ENCODE data around the gene MTG1. TPM values are rescaled to one million over a fixed set of nuclear protein-coding genes. Genes with fewer than 3 reads are reported as not detected.

The MTG1 gene
- total RNA-seq, 1 donor from 2014 or later: 65.2 TPM

- Mint-ChIP-seq H3K27me3 (ENCODE audit: unreplicated experiment) (no peaks in the 10 kb centered on the region), H3K9me3 (ENCODE audit: unreplicated experiment) (peaks cover 12% of the 10 kb centered on the region), H3K4me1 (ENCODE audit: unreplicated experiment) (no peaks in the 10 kb centered on the region), H3K27ac (ENCODE audit: unreplicated experiment) (no peak within 1 kb of the TSS), H3K36me3 (ENCODE audit: unreplicated experiment) (peaks cover 3% of the 10 kb centered on the region), H3K4me3 (ENCODE audit: unreplicated experiment) (no peak within 1 kb of the TSS)
- TF ChIP-seq, protein P1, sequence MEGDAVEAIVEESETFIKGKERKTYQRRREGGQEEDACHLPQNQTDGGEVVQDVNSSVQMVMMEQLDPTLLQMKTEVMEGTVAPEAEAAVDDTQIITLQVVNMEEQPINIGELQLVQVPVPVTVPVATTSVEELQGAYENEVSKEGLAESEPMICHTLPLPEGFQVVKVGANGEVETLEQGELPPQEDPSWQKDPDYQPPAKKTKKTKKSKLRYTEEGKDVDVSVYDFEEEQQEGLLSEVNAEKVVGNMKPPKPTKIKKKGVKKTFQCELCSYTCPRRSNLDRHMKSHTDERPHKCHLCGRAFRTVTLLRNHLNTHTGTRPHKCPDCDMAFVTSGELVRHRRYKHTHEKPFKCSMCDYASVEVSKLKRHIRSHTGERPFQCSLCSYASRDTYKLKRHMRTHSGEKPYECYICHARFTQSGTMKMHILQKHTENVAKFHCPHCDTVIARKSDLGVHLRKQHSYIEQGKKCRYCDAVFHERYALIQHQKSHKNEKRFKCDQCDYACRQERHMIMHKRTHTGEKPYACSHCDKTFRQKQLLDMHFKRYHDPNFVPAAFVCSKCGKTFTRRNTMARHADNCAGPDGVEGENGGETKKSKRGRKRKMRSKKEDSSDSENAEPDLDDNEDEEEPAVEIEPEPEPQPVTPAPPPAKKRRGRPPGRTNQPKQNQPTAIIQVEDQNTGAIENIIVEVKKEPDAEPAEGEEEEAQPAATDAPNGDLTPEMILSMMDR (IDR thresholded peaks at IDR 0.05): no peak
- peak; percentile 80 for DNase-seq (ENCODE audit: extremely low spot score, unreplicated experiment)
These were observed 59.7 kb downstream of the MTG1 start, which contains the start of gene SCART1 for GRCh38 chr10:133453516-133454203. Gene SCART1 (plus strand): TSS chr10:133453945. CDS start chr10:133453998, 53 bp downstream.

GRCh38 chr10:133454204-133454893 is 60.4 kb downstream of the MTG1 start:
- TF ChIP-seq, protein P1 (IDR thresholded peaks at IDR 0.05): no peak
- no peaks in the 10 kb centered on the region for H3K27me3 Mint-ChIP-seq (ENCODE audit: unreplicated experiment)
- no peak overlapping the region for H3K27ac Mint-ChIP-seq (ENCODE audit: unreplicated experiment)
- peak; percentile 80 for DNase-seq (ENCODE audit: extremely low spot score, unreplicated experiment)
- no peaks in the 10 kb centered on the region for H3K36me3 Mint-ChIP-seq (ENCODE audit: unreplicated experiment)
- H3K9me3 Mint-ChIP-seq (ENCODE audit: unreplicated experiment): peaks cover 6% of the 10 kb centered on the region
- H3K4me1 Mint-ChIP-seq (ENCODE audit: unreplicated experiment): no peaks in the 10 kb centered on the region
- H3K4me3 Mint-ChIP-seq (ENCODE audit: unreplicated experiment): no peak overlapping the region

DNA sequence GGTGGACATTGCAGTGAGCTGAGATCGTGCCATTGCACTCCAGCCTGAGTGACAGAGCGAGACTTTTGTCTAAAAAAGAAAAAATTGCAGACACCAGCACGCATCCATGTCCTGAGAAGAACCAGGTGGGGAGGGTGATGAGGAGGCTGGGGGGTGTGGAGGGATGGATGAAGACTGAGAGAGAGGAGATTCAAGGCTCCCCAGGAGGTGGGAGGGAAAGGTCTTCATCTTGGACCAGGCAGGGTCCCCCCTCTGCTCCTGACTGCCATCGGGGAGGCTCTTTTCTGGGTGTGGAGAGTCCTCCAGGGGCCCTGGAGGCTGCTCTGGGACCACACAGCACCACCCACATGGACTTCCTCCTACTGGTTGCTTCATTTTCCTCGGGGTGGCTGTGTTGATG is 61.2 kb downstream of the MTG1 start:
- TF ChIP-seq, protein P1 (IDR thresholded peaks at IDR 0.05): no peak
- Mint-ChIP-seq H3K36me3 (ENCODE audit: unreplicated experiment) (peaks cover under 1% of the 10 kb centered on the region), H3K4me1 (ENCODE audit: unreplicated experiment) (no peaks in the 10 kb centered on the region), H3K27ac (ENCODE audit: unreplicated experiment) (no peak overlapping the region), H3K9me3 (ENCODE audit: unreplicated experiment) (peaks cover 4% of the 10 kb centered on the region), H3K27me3 (ENCODE audit: unreplicated experiment) (no peaks in the 10 kb centered on the region), H3K4me3 (ENCODE audit: unreplicated experiment) (no peak overlapping the region)
- peak; percentile 73 for DNase-seq (ENCODE audit: extremely low spot score, unreplicated experiment)

DNA sequence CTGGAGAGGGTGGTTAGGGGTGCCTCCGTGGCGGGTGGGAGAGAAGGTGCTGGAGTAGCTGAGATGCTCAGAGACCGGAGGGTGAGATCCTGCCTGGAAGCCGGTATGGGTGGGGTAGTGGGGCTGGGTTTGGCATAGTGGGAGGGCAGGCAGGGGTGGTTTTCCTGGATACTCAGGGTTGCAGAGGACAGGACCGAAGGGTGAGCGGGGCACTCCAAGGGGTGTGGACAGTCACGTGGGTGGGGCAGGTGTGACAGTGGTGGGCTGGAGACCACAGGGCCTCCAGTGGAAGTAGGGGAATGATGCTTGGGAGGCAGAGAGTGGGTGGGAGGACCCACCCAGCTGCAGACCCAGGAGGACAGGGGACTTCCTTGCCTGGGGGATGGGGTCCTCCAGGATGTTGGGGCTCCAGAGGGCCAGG is 61.7 kb downstream of the MTG1 start:
- H3K9me3 Mint-ChIP-seq (ENCODE audit: unreplicated experiment): peaks cover 4% of the 10 kb centered on the region
- no peak overlapping the region for H3K27ac Mint-ChIP-seq (ENCODE audit: unreplicated experiment)
- no peak overlapping the region for H3K4me3 Mint-ChIP-seq (ENCODE audit: unreplicated experiment)
- no peaks in the 10 kb centered on the region for H3K27me3 Mint-ChIP-seq (ENCODE audit: unreplicated experiment)
- no peaks in the 10 kb centered on the region for H3K4me1 Mint-ChIP-seq (ENCODE audit: unreplicated experiment)
- TF ChIP-seq, protein P1 (IDR thresholded peaks at IDR 0.05): no peak
- peak; percentile 80 for DNase-seq (ENCODE audit: extremely low spot score, unreplicated experiment)
- peaks cover 2% of the 10 kb centered on the region for H3K36me3 Mint-ChIP-seq (ENCODE audit: unreplicated experiment)

Data from osteocyte (in vitro differentiated cells).